Central memory CD4-positive, alpha-beta T cell (primary cell): ENCODE data around the gene CS.
"Not testable (repeated sequence)": the region's sequence is repeated elsewhere in the genome, so short reads cannot be mapped to it uniquely, and the experiment has no call there.

Source experiments
- DNase-seq: peaks from one replicate; pipeline ENCODE4 v3.0.0; 2022

Gene CS

GRCh38 chr12:56274299-56274698, 25.8 kb downstream of the CS start:
- DNase-seq = no peak

GRCh38 chr12:56272468-56272867, 27.7 kb downstream of the CS start:
- not testable (repeated sequence) for DNase-seq

GRCh38 chr12:56271031-56271430, 29.1 kb downstream of the CS start:
- DNase-seq = no peak

DNA sequence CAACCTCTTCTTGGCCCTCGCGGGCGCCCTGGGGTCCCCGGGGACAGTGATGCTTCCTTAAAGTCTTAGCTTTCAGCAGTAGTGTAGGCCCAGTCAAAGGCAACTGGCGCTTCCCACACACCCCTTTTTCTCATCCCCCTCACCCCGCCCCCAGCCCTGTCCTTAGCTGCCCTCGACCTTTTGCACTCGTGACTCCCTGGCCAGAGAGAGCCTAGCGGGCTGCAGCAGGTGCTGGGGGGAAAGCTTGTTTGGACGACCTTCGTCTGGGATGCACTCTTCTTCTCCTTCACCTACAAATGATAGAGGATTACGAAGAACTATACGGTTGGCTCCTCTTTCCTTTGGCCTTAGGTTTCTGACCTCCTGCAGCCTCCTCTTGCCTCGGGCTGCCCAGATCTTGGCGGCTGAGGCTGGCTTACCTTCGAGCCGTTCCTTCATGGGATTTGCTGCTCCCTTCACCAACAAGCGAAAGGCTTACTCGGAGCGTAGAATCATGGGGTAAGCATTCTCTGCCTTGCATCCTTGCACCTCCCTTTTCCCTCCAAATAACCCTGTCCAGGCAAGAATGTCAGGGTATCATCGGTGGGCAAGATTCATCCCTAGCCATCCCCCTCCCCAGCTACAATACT, 32.6 kb downstream of the CS start:
- DNase-seq = no peak

- peak; percentile 89 for DNase-seq
Measured at GRCh38 chr12:56266693-56267442, 33.3 kb downstream of the CS start, which contains the start of gene COQ10A. COQ10A (plus strand) TSS chr12:56266942; CDS start chr12:56267119, 177 bp downstream.

DNA sequence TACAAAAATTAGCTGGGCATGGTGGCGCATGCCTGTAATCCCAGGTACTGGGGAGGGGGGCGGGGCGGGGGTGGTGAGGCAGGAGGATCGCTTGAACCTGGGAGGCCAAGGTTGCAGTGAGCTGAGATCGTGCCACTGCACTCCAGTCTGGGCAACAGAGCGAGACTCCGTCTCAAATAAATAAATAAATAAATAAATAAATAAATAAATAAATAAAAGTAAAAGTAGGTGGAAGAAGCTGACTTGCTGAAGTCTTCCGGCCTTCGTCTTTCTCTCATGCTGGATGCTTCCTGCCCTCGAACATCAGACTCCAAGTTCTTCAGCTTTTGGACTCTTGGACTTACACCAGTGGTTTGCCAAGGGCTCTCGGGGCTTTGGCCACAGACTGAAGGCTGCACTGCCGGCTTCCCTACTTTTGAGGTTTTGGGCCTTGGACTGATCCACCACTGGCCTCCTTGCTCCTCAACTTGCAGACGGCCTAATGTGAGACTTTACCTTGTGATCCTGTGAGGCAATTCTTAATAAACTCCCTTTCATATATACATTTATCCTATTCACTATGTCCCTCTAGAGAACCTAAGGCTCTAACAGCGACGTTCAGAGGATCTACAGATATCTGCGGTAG, 34.0 kb downstream of the CS start:
- DNase-seq = not testable (repeated sequence)

DNA sequence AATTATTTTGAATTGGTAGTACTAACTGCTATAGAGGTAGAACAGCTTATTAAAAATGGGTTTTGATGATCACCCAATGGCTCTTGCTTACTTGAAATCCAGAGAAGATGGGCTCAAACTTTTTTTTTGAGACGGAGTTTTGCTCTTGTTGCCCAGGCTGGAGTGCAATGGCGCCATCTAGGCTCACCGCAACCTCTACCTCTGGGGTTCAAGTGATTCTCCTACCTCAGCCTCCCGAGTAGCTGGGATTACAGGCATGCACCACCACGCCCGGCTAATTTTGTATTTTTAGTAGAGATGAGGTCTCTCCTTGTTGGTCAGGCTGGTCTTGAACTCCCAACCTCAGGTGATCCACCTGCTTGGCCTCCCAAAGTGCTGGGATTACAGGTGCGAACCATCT, 37.2 kb downstream of the CS start:
- not testable (repeated sequence) for DNase-seq

DNA sequence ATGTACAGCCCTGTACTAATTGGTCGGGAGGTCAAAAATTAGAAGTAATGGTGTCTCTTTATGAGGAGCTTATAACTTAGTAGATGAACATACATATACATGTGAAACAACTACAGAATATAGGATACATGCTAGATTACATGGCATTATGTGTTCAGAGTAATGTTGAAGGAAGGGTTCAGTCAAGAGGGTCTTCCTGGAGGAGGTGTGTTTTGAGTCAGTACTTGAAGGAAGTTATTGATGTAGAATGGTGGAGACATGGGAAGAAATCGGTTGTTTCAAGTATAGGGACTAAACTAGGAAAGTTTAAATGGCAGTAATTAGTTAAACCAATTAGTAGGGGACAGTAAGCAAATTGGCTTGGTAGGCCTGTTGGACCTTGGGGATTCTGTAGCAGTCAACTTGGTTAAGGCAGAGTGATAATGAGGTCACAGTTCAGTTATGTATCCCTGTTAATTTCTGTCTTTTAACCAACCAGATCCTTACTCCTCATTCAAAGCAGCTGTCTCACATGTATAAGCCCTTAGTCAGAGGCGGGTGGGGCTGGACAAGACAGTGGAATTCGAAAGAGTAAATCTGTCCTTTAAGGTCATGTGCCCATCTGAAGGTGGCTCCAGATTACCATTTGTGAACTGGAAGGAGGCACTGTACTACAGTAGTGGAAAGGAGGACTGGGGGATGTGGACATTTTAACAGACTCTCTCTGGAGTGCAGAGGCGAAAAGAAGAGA, 38.5 kb downstream of the CS start:
- no peak for DNase-seq

DNA sequence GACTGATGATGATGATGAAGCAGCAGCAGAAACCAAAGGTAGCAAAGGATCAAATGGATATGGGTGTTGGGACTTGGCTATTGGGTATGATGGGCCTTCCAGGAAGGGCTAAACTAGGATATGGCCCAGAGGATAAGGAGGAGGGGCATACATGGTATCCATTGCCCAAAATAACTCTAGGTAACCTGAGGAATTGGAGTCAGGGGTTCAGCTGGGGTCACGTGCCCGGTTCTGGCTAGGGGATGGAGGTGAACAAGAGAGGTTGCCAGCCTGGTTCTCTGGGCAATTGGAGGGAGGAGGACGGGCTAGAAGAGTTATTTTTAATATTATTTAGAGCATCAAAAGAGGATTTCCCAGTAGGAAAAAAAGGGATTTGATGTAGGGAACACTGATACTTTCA, 39.2 kb downstream of the CS start:
- no peak for DNase-seq

GRCh38 chr12:56260380-56260779, 39.8 kb downstream of the CS start:
- DNase-seq = no peak

GRCh38 chr12:56258820-56259183, 41.3 kb downstream of the CS start:
- no peak for DNase-seq

DNA sequence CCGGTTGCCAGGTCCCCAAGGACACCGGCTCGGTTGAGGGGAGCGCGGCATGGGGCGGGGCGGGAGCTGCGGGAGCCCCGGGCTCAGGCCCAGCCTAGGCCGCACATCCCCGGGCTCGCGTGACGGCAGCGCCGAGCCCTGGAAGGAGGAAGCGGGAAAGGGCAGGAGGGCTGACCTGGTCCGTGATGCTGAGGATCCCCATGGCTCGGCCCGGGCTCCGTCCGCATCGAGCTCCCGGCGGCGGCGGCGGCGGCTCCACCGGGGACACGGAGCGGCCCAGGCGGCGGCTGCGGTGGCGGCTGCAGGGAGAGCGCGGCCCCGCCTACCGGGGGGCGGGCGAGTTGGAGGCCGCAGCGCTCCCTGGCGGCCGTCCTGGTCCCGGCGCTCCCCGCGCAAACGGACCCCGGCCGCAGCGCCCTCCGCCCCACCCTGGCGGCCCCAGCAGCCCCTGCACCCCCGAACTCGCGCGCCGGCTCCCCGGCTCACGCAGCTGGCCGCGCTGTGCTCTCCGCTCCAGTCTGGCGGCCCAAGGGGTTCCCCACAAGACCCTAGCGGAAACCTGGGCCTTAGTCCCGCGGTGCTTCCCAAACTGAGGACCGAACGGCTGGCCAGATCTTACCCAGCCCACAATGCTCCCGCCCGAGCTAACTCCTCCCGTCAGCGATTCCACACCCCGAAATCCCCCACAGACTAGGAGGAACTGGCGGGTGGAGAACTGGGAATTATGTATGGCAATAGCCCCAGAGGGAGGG, 41.9 kb downstream of the CS start, which contains the start of gene ANKRD52:
TSS of gene ANKRD52 (minus strand) at position 317 of the 752 bp plus-strand sequence. CDS start at position 202, 115 bp downstream.
- peak; percentile 80 for DNase-seq

GRCh38 chr12:56257491-56258067, 42.6 kb downstream of the CS start:
- DNase-seq = no peak

DNA sequence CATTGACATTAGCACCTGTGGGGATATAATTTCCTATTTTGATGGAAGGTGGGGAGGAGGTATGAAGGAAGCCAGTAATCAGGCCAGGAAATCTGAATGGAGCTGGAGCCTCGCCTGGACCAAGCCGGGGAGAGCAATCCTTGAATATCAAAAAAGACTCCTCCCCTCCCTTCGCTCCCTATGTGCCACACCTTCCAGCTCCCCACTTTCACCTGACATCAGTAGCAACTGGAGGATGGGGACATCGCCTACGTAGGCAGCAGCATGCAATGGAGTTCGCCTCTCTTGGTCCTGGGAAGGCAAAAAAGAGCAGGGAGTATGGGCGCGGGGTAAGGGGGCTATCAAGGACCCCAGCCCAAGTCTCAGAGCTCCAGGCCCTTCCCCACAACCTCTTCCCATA, 43.1 kb downstream of the CS start:
- no peak for DNase-seq

DNA sequence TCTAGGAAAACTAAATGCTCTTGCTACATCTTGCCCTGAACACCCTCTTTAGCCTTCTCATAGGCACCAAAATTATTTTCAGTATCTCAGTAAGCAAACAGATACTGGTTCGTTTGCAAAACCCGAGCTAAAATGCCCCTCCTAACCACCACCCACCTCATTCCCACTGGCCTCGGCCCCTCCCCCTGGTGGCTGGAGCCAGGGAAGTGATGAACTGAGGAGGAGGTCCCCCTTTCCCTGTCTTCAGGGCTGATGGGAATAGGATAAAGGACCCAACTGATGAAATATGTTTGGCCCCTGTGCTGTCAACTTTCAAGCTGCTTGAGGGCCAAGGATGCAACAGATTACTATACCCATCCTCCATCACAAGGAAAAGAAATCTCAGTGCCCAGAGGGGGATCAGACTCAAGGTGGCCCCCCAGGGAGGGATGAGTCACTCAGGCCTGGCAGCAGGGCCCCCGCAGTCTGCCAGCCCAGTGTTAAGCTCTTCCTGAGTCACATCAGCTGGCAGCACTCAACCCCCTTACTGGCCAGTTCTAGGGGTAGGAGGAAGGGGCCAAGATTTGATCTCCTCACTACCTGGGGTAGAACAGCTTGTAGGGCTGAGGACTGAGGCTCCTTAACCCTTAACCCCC, 43.7 kb downstream of the CS start:
- no peak for DNase-seq

GRCh38 chr12:56255671-56256070, 44.5 kb downstream of the CS start:
- no peak for DNase-seq

- DNase-seq = no peak
Measured at GRCh38 chr12:56253091-56253490, 47.0 kb downstream of the CS start.

DNA sequence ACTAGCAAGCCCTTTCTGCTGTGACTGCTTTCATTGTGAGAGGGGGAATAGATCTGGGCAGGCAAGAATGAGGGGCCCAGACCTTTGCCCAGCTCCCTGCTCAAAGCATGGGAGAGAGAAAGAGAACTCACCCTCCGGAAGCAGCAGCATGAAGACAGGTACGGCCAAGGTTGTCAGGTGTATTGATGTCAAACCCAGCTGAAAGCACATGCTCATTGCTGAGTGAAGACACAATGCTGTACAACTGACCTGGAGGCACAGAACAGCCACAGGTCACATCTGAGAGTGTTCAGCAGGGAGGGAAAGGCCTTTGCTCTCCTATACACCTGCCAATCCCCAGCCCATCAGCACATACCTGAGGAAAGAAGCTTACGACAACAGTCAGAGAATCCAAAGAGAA, 47.5 kb downstream of the CS start:
- DNase-seq = no peak

- DNase-seq = no peak
Measured at GRCh38 chr12:56248711-56249110, 51.4 kb downstream of the CS start.

DNA sequence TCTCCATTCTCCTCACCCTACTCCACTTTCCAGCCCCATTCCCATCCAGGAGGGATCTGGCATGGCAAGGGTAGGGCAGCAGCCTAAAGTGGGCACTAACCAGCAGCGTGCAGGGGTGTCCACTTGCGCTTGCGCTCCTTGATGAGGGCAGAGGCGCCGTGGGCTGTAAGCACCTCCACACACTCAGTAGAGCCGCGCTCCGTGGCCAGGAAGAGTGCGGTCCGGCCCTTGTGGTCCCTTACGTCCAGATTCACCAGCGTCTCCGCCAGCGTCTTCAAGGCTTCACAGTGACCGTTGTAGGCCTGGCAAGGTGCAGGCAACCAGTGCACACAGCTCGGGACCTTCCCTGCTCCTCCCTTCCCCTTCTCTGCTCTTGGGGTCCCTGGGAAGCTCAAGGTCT, 52.2 kb downstream of the CS start:
- no peak for DNase-seq

DNA sequence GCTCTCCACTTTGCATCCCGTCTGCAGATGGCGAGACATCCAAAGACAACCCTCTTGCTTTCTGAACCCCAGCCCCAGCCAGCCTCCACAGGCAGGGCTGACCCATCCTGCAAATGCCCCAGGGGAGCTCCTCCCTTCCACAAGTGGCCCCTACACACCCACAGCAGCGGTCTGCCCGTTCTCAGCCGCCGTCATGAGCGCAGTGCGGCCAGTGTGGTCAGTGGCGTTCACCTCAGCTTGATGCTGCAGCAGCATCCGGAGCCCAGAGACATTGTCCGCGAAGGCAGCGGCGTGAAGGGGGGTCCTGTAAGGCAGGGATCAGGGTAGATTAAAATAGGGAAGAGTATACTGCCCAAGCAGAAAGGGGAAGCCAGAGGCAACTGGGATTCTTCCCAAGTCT, 55.6 kb downstream of the CS start:
- no peak for DNase-seq

- no peak for DNase-seq
Measured at GRCh38 chr12:56243731-56244181, 56.4 kb downstream of the CS start.
